B cell (primary cell): ENCODE data around the gene SNX10. TPM values are rescaled to one million over a fixed set of nuclear protein-coding genes. Genes with fewer than 3 reads are reported as not detected.

Experiments
- ATAC-seq: fragments of 200-7000 bp; cut with Tn5 transposase; one replicate; pipeline ENCODE4 v1.10.0; 2021; ENCODE audit warnings: low read depth, mild to moderate bottlenecking, moderate number of reproducible peaks, moderate library complexity
- CTCF ChIA-PET: fragments of 350-600 bp; sonication (Branson Sonifier 250); formaldehyde crosslinking; loops from one replicate; lab custom pipeline; 2021; ENCODE audit warnings: antibody characterized with exemption, inconsistent platforms; lab: Charles Lee
- POLR2A ChIA-PET: fragments of 350-600 bp; sonication (Branson Sonifier 250); formaldehyde crosslinking; loops from one replicate; lab custom pipeline; 2021; ENCODE audit warnings: antibody characterized with exemption; lab: Charles Lee
- DNase-seq: peaks from one replicate; pipeline ENCODE4 v3.0.0; 2013
- H2AFZ ChIP-seq: 2 replicates; pipeline ENCODE4 v1.6.1; 2012; ENCODE audit warnings: mild to moderate bottlenecking, low read depth, low read length; ENCODE audit not compliant: insufficient read depth, poor library complexity, severe bottlenecking
- H3K27ac ChIP-seq, 2 donors: 1 replicate in 1 of 2; 2 replicates in 1 of 2; pipeline ENCODE4 v1.5.1; 2012 to 2013; ENCODE audit warnings: low read length in 2 of 2, mild to moderate bottlenecking in 2 of 2, moderate library complexity in 1 of 2
- H3K27me3 ChIP-seq, 4 experiments: fragments of 200-600 bp in 1 of 4; sonication (generic) in 1 of 4; replicated peaks in 1 of 4; 1 replicate in 2 of 4; 2 replicates in 2 of 4; pipeline versions ENCODE4 v1.6.1 to v1.7.0; 2013 to 2016; ENCODE audit warnings: low read length in 3 of 4, mild to moderate bottlenecking in 2 of 4, mixed read lengths in 1 of 4, moderate library complexity in 1 of 4; ENCODE audit not compliant: insufficient read depth in 4 of 4, control insufficient read depth in 3 of 4; ENCODE audit errors: control extremely low read depth in 1 of 4
- H3K36me3 ChIP-seq, 2 experiments: replicated peaks in 1 of 2; 1 replicate in 1 of 2; 2 replicates in 1 of 2; pipeline versions ENCODE4 v1.6.1 to v1.7.1; 2013; ENCODE audit warnings: low read length in 1 of 2; ENCODE audit not compliant: insufficient read depth in 2 of 2, control insufficient read depth in 1 of 2; ENCODE audit errors: control extremely low read depth in 1 of 2, extremely low read depth in 1 of 2
- H3K4me1 ChIP-seq, 2 donors: fragments of 200-600 bp in 1 of 2; sonication (generic) in 1 of 2; 1 replicate in 1 of 2; 2 replicates in 1 of 2; pipeline versions ENCODE4 v1.5.1 to v1.6.1; 2013 to 2017; ENCODE audit warnings: low read length in 2 of 2; ENCODE audit not compliant: control insufficient read depth in 2 of 2, insufficient read depth in 2 of 2
- H3K4me2 ChIP-seq: replicated peaks from 2 replicates; pipeline ENCODE3; 2012; ENCODE audit warnings: mild to moderate bottlenecking, low read depth, low read length; ENCODE audit not compliant: poor library complexity, severe bottlenecking
- H3K4me3 ChIP-seq, 5 experiments: fragments of 200-600 bp in 1 of 5; sonication (generic) in 1 of 5; 1 replicate in 3 of 5; 2 replicates in 2 of 5; pipeline versions ENCODE4 v1.5.1 to v1.7.0; 2011 to 2016; ENCODE audit warnings: low read length in 4 of 5, mild to moderate bottlenecking in 4 of 5, low read depth in 2 of 5, control low read depth in 1 of 5, moderate library complexity in 1 of 5; ENCODE audit not compliant: insufficient read depth in 1 of 5; ENCODE audit errors: control extremely low read depth in 1 of 5, extremely low read depth in 1 of 5
- H3K79me2 ChIP-seq: fragments of 200-600 bp; sonication (generic); one replicate; pipeline ENCODE4 v1.6.0; 2016; ENCODE audit warnings: low read length; ENCODE audit not compliant: control insufficient read depth, insufficient read depth
- H3K9ac ChIP-seq: fragments of 200-600 bp; sonication (generic); 2 replicates; pipeline ENCODE4 v1.6.1; 2017; ENCODE audit warnings: mild to moderate bottlenecking, low read length, moderate library complexity
- H3K9me3 ChIP-seq, 3 donors: one replicate each; pipeline versions ENCODE4 v1.6.1 to v1.7.1; 2013; ENCODE audit warnings: low read length in 2 of 3; ENCODE audit not compliant: control insufficient read depth in 2 of 3, insufficient read depth in 1 of 3; ENCODE audit errors: control extremely low read depth in 1 of 3
- H4K20me1 ChIP-seq: 2 replicates; pipeline ENCODE4 v1.6.0; 2012; ENCODE audit warnings: mild to moderate bottlenecking, low read length; ENCODE audit not compliant: insufficient read depth, control insufficient read depth, poor library complexity, severe bottlenecking
- H3K27ac Mint-ChIP-seq: one replicate; pipeline ENCODE4 v1.8.0; 2021; ENCODE audit warnings: mixed read lengths
- H3K27me3 Mint-ChIP-seq: one replicate; pipeline ENCODE4 v1.8.0; 2021; ENCODE audit warnings: mixed read lengths
- H3K4me1 Mint-ChIP-seq: one replicate; pipeline ENCODE4 v1.8.0; 2021; ENCODE audit warnings: mixed read lengths
- H3K4me3 Mint-ChIP-seq: one replicate; pipeline ENCODE4 v1.8.0; 2021; ENCODE audit warnings: mixed read lengths
- H3K9me3 Mint-ChIP-seq: one replicate; pipeline ENCODE4 v1.8.0; 2022; ENCODE audit warnings: mixed read lengths; ENCODE audit not compliant: insufficient read depth
- EZH2 ChIP-seq: IDR thresholded peaks from 2 replicates; pipeline ENCODE4 v1.6.1; 2012; ENCODE audit warnings: borderline replicate concordance, low read depth, mild to moderate bottlenecking, moderate library complexity, low read length; ENCODE audit not compliant: insufficient read depth, poor library complexity, severe bottlenecking
- WGBS: methylation state at CpG from one replicate; pipeline ENCODE4 v1.1.5; 2013; ENCODE audit warnings: missing lambda C conversion rate; ENCODE audit not compliant: insufficient coverage; 5-methylcytosine and 5-hydroxymethylcytosine counted together
- intact Hi-C: fragments of 100-400 bp; cut with micrococcal nuclease; formaldehyde crosslinking; loops from one replicate; pipeline ENCODE4 v1.10.0; 2022
- polyA plus RNA-seq: library from polyadenylated mRNA; depleted of rRNA; stranded (reverse); fragments of >200 nt; gene quantifications from 2 replicates; pipeline ENCODE4 v1.2.3, GENCODE V29; 2012
- total RNA-seq, 2 donors: library from RNA; stranded (reverse); fragments of 120-200 nt in 1 of 2; gene quantifications; 1 replicate in 1 of 2; 2 replicates in 1 of 2; pipeline versions ENCODE4 v1.2.3 to v1.2.4, GENCODE V29; 2013 to 2022
- TF ChIP-seq, protein P1 (sequence below): fragments of 200-600 bp; IDR thresholded peaks from one replicate; pipeline ENCODE4 v1.8.0; 2022; ENCODE audit warnings: antibody characterized with exemption, mild to moderate bottlenecking

Gene SNX10
- total and polyA plus RNA-seq, 2 donors (not counting 1 experiment from before 2014, with no cell fraction given), result 26.5 to 29.2 TPM

DNA sequence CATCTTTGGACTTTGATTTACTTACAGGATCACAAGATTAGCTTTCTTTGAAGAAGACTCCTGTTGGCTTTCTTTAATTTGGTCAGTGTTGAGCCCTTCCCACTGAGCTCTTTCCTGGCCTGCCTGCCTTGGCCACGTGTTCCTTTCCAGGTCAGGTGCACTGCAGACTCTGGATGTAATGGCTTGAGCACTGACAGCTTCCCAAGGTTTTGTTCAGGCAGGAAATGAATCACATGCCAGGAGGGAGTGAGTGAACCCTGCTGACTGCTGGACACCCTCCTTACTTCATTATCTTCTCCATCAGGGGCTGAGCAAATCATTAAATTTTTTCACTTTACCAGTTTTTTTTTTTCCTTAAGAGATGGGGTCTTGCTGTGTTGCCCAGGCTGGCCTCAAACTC lies 29.8 kb downstream of the SNX10 start:
- H3K79me2 ChIP-seq, result peaks cover 97% of the 10 kb centered on the region
- no peak overlapping the region for H2AFZ ChIP-seq
- 92% methylated on average over 1 of the region's 1 CpG for WGBS

DNA sequence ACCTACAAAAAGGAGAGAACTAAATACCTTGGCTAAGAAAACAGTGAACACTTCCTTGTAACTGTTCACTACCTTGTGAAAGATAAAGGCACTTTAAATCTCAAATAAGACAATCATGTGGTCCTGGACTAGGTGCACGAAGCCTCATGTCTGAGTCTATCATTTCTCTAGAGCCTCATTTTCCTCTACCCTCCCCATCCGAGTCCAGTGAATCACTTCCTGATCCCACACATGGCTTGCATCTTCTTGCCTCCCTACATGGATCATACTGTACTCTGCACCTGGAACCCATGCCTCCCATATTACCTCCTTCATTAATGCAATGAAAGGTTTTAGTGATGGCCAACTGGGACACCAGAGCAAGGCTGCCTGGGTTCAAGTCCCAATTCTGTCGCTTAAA lies 34.5 kb downstream of the SNX10 start:
- Histone ChIP-seq H3K27ac (no peak overlapping the region), H4K20me1 (no peaks in the 10 kb centered on the region), H2AFZ (no peak overlapping the region), H3K9me3 (no peaks in the 10 kb centered on the region), H3K4me3 (no peak overlapping the region), H3K27me3 (no peaks in the 10 kb centered on the region), H3K36me3 (peaks cover 0 to 20% of the 10 kb centered on the region in 2 experiments), H3K4me1 (peaks cover 34 to 36% of the 10 kb centered on the region in 2 donors), H3K79me2 (peaks cover 96% of the 10 kb centered on the region), H3K9ac (no peak overlapping the region), H3K4me2 (no peak overlapping the region)
- Mint-ChIP-seq H3K27me3 (no peaks in the 10 kb centered on the region), H3K4me3 (no peak overlapping the region), H3K4me1 (peaks cover 65% of the 10 kb centered on the region), H3K9me3 (no peaks in the 10 kb centered on the region), H3K27ac (peak overlapping the region; percentile 57)
- POLR2A ChIA-PET, result no interaction called here
- CTCF ChIA-PET, result interaction anchor here (0.7 kb wide), 1 partner anchor 429 kb away, joined by 3 read pairs; no protein-coding TSS in a partner anchor
- intact Hi-C loops, result loop anchor here (5.0 kb wide), 1 partner anchor 36 kb away; no protein-coding TSS in a partner anchor
- no peak for TF ChIP-seq EZH2
- TF ChIP-seq, protein P1, sequence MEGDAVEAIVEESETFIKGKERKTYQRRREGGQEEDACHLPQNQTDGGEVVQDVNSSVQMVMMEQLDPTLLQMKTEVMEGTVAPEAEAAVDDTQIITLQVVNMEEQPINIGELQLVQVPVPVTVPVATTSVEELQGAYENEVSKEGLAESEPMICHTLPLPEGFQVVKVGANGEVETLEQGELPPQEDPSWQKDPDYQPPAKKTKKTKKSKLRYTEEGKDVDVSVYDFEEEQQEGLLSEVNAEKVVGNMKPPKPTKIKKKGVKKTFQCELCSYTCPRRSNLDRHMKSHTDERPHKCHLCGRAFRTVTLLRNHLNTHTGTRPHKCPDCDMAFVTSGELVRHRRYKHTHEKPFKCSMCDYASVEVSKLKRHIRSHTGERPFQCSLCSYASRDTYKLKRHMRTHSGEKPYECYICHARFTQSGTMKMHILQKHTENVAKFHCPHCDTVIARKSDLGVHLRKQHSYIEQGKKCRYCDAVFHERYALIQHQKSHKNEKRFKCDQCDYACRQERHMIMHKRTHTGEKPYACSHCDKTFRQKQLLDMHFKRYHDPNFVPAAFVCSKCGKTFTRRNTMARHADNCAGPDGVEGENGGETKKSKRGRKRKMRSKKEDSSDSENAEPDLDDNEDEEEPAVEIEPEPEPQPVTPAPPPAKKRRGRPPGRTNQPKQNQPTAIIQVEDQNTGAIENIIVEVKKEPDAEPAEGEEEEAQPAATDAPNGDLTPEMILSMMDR, result no peak
- DNase-seq (no peak), ATAC-seq (no peak)
- WGBS, result 94% methylated on average over 2 of the region's 3 CpGs

More for the DNA sequence above, 29.8 kb downstream of the SNX10 start:
- Histone ChIP-seq H3K27ac (no peak overlapping the region), H4K20me1 (peaks cover 8% of the 10 kb centered on the region), H3K27me3 (no peaks in the 10 kb centered on the region), H3K36me3 (peaks cover 5 to 28% of the 10 kb centered on the region in 2 experiments), H3K4me2 (no peak overlapping the region), H3K9ac (no peak overlapping the region), H3K4me1 (peaks cover 19 to 20% of the 10 kb centered on the region in 2 donors), H3K9me3 (no peaks in the 10 kb centered on the region), H3K4me3 (no peak overlapping the region)
- no peak for TF ChIP-seq EZH2
- TF ChIP-seq, protein P1, result no peak
- no peak overlapping the region for H3K4me3 Mint-ChIP-seq
- intact Hi-C loops, result no loop called here
- DNase-seq, result no peak
- POLR2A ChIA-PET, result no interaction called here
- CTCF ChIA-PET, result interaction anchor here (0.8 to 1.1 kb wide), 2 partner anchors 17 to 44 kb away, joined by 3 to 6 read pairs; no protein-coding TSS in a partner anchor
- ATAC-seq, result no peak
- H3K27ac Mint-ChIP-seq, result no peak overlapping the region
- peaks cover 59% of the 10 kb centered on the region for H3K4me1 Mint-ChIP-seq
- no peaks in the 10 kb centered on the region for H3K27me3 Mint-ChIP-seq
- no peaks in the 10 kb centered on the region for H3K9me3 Mint-ChIP-seq
